Superior temporal gyrus (tissue), 1 donor: ENCODE data around the gene CTDSPL.
"Not testable (repeated sequence)": the region's sequence is repeated elsewhere in the genome, so short reads cannot be mapped to it uniquely, and the experiment has no call there.

Experiments
- DNase-seq: peaks from one replicate; pipeline ENCODE4 v3.0.0-alpha.2; 2016; ENCODE audit errors: extremely low spot score

CTDSPL gene, protein sequence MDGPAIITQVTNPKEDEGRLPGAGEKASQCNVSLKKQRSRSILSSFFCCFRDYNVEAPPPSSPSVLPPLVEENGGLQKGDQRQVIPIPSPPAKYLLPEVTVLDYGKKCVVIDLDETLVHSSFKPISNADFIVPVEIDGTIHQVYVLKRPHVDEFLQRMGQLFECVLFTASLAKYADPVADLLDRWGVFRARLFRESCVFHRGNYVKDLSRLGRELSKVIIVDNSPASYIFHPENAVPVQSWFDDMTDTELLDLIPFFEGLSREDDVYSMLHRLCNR

DNA sequence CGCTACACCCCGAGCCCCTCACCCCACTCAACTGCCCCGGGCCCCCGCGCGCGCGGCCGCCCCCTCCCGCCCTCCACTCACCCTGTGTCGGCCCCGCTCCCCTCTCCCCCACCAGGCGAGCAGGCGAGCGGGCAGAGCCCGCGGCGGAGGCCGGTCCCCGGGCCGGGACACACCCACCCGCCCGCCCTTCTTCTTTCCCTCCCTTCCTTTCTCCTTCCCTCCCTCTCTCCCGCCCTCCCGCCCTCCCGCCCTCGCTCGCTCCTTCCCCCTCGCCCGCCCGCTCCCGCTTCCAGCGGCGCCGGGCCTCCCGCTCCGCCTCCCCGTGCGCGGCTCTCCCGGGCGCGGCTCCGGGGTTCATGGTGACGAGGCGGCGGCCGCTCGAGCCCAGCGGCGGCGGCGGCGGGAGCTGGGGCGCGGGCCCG lies at the start of gene CTDSPL:
Gene CTDSPL, plus strand, starts transcription at position 261 of the 422 bp plus-strand sequence. CDS start 320 bp downstream, outside the sequence.
- no peak for DNase-seq

DNA sequence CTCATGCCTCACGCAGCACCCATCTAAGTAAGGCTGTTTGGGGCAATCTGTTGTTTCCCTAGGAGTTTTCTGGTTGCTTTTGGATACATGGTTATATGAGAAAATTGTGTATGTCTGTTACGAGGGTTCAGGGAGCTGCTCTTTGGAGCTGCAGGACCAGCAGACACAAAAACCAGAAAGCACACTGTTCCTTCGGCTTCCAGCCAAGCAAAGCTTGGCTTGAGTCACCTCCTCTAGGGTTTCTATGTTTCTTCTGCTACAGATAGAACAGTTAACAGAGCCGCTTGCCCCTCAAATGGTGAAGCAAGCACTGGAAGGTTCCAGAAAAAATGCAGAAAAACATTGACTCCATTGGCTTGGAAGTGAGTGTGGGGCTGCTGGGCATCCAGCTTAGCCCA lies 49.2 kb upstream of the CTDSPL start:
- no peak for DNase-seq

- no peak for DNase-seq
These were observed 48.3 kb upstream of the CTDSPL start for GRCh38 chr3:37813403-37813802.

GRCh38 chr3:37814547-37814946 lies 47.1 kb upstream of the CTDSPL start:
- no peak for DNase-seq

DNA sequence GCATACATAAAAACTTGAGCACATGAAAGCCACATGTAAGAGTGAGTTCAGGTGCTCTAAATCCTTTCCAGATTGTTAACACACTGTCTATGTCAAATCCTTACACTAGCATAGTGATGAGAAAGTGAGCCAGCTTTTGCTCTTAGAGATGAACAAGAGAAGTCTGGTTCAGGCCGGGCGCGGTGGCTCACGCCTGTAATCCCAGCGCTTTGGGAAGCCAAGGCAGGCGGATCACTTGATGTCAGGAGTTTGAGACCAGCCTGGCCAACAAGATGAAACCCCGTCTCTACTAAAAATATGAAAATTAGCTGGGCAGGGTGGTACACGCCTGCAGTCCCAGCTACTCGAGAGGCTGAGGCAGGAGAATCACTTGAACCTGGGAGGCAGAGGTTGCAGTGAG lies 46.5 kb upstream of the CTDSPL start:
- not testable (repeated sequence) for DNase-seq

- no peak for DNase-seq
These were observed 45.4 kb upstream of the CTDSPL start for GRCh38 chr3:37816271-37816670.

- DNase-seq: no peak
These were observed 42.1 kb upstream of the CTDSPL start for GRCh38 chr3:37819591-37819990.

DNA sequence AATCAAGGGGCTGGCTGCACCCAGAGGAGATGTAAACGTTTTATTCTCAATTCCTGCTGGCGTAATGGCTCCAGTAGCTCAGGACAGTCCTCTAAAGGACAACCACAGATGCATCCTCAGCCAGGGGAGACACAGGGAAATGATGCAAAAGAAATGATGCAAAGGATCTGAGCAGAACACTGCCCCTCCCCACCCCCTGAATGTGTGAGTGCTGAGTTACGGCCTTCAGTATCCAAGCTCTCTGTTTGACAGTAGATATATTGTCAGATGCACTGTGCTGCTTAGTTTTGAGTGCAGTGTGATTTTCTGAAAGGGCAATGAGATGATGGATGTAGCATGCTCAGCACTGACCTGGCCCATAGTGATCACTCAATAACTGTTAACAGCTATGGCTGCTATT lies 41.4 kb upstream of the CTDSPL start:
- DNase-seq: no peak

- no peak for DNase-seq
These were observed 38.5 kb upstream of the CTDSPL start for GRCh38 chr3:37823189-37823588.

- no peak for DNase-seq
These were observed 37.4 kb upstream of the CTDSPL start for GRCh38 chr3:37824090-37824953.

DNA sequence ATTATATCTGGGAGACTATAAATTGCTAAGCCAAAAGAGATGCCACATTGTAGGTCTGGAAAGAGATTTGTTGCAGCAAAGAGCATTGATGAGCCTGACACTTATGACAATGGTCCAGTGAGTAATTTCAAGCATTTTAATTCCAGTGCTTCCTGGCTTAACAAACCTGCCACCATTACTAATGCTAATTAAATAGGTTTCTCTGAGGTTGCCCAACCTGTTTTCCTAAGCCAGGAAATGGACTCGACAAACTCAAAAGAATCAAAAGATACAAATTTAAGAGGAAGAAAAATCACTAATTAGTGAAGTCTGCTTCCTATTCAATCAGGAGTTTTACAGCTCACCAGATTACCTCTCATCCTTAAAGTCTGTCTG lies 36.7 kb upstream of the CTDSPL start:
- DNase-seq: no peak

- no peak for DNase-seq
These were observed 35.8 kb upstream of the CTDSPL start for GRCh38 chr3:37825744-37826400.

GRCh38 chr3:37826502-37826901 lies 35.2 kb upstream of the CTDSPL start:
- no peak for DNase-seq

GRCh38 chr3:37826933-37827332 lies 34.7 kb upstream of the CTDSPL start:
- no peak for DNase-seq

DNA sequence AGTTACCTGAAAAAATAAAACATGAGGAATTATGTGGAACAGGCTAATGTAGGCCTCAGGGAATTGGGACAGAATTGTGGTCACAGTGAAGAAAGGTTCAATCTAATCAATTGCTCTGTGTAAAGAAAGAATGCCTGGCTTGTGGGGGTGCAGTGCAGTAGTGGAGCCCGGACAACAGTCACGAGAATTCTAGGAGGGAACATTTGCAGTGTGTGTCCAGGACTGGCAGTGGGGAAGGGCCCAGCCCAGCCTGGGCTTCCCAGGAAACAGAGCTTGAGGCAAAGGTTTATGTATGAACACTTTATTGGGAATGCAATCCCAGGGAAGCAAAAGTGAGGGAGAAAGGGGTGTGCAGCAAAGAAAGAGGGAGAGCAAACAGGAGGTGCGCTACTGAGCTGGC lies 29.2 kb upstream of the CTDSPL start:
- no peak for DNase-seq

DNA sequence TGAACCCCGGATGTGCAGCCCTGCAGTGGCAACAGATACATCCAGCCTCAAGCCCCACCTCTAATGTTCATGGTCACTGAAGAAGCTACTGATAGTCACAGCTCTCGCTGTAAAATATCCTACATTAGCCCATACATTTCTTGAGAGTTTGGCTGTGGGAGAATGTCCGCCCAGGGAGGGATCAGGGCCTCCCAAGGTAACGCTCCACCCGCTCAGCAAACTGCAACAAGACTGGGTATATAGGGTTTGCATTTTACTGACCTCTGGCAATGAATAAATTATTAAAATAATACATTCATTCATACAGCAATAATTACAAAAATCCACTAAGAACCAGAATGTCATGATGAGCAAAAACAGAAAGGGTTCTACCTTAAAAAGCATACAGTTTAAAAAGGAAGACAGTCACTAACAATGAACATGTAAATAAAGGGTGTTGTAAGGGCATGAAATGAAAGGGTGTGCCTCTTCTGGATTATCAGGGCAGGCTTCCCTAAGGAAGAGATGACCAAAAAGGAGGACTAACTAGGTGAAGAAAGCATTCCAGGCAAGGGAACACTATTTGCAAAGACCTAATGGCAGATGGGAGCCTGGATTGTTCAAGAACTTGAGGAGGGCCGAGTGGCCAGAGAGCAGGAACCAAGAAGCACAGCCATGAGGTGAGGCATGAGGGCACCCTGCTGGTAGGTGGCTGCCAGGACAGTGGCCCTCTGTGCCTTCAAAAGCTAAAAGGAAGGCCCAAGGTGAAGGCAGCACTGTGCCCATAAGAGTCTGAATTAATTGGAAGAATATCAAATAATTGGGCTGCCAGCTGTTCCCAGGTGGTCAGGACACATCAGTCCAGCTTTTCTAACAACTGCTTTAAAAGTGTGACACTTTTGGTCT lies 28.1 kb upstream of the CTDSPL start:
- no peak for DNase-seq

DNA sequence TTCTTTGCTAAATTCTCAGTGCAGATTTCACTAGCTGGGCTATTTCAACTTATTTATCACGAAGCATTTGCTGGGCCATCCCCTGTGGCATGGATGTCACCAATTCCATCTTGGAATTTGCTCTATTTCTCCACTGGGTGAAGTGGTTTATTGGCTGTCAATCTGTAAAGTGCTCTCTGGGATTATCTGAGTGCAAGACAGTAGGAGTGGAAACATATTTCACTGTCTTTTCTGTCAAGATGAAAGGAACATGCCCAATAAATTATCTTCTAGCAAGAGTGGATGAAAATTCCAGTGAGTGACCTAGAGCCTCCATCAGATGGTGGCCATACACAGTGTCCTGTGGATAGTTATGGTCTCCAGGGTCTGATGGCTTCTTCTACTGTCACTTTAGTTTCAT lies 25.1 kb upstream of the CTDSPL start:
- no peak for DNase-seq

GRCh38 chr3:37847689-37848088 lies 14.0 kb upstream of the CTDSPL start:
- no peak for DNase-seq

GRCh38 chr3:37849146-37849923 lies 12.3 kb upstream of the CTDSPL start:
- DNase-seq: no peak

- no peak for DNase-seq
These were observed 9.6 kb upstream of the CTDSPL start for GRCh38 chr3:37852097-37852496.

GRCh38 chr3:37852771-37853170 lies 8.9 kb upstream of the CTDSPL start:
- DNase-seq: no peak
